Hematopoietic multipotent progenitor cell treated with erythropoietin and hydrocortisone succinate and interleukin-3 and kit ligand, for 15 days (in vitro differentiated cells): ENCODE results near the gene LANCL2.
"Not testable (repeated sequence)": the region's sequence is repeated elsewhere in the genome, so short reads cannot be mapped to it uniquely, and the experiment has no call there.

Experiments used
- DNase-seq: peaks from one replicate; pipeline ENCODE4 v3.0.0-alpha.2; 2015; ENCODE audit warnings: low spot score

Gene LANCL2

DNA sequence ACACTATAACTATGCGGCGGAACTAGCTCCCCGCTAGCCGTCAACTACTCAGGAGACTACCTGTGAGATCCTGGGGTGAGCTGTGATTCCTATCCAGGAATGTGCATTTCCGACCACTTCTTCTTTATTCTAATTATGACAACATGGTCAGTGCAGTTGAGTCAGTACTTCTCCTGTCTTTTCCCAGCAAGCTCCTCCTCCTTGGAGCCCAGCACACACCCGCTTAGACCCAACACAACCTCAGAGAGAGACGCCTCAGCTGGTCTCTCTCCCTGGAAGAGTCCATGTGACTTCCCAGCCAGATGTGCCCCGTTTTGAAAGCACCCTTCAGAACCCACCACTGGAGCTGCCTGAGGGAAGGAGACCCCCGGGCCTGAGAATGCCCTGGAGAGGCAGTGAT is 106.5 kb downstream of the LANCL2 start:
- DNase-seq = not testable (repeated sequence)

GRCh38 chr7:55472406-55472805 is 107.3 kb downstream of the LANCL2 start:
- DNase-seq = not testable (repeated sequence)

DNA sequence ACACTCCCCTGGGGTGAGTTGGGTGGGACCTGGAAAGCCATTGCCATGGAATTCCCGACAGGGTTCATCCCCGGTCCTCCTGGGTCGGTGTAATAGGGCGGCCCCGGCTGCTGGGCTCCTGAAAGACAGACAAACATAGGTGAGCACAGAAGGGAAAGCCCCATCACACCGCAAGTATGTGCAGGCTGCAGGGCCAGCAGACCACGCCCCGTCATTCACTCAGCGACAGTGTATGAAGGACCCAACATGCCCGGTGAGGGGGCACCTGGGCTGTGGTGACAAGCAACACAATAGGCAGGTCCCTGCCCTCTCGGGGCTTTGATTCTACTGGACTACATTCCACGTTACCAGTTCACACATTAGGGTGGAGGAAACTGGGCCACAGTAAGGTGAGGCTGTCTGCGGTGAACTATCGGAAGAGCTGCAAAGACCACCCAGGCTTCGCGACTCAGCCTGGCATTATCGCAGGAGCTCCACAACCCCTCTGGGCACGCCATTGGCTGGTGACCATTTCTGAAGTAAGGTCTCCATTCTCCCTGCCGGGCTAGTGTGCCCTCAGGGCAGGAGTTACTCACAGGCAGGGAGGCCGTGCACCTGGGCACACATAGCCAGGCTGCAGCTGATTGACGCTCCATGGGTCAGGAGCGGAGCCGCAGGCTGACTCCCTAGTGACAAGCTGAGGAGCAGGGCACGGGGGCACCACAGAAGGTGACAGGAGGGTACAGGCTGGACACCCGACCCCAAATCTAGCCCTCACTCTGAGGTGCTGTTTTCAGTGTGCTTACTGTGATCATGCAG is 108.0 kb downstream of the LANCL2 start:
- no peak for DNase-seq

- DNase-seq = no peak
Measured at GRCh38 chr7:55473932-55474331, 108.8 kb downstream of the LANCL2 start.

DNA sequence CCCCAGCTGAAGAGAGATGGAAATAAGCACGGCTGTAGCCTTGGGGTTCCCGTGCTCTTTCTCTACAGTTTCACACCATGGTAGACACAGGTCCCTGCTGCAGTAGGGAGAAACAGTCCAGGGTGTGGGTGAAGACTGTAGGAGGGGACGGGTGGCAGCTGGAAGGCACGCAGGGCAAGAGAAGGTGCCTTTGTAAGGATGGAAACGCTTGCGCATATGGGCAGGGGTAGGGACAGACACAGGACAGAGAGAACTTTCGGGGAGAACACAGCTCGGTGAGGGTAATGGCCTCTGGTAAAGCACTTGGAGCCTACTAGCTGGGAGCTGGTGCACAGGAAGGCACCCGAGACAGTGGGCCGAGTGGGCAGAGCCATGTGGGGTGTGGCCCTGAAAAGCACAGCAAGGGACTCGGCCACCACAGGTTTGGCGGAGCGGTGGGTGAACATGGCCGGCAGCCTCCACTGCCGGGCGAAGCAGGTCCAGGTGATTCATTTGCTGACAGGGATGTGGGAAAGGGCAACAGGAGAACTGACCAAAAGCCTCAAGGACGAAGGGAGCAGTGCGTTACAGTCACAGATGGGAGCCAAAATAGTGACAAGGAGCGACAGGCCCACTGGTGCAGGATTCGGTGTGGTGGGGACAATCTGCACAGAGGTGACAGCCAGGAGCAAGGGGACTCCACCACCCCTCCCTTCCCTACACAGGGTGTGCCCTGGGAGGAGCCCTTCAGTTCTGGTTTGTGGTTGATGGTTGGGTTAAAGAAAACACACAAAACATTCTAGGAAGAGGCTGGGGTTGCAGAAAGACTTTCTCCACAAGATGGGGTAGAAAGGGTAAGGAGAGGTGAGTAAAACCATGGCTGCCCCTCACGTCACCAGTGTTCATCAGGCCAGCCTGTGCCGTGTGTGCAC is 110.1 kb downstream of the LANCL2 start:
- no peak for DNase-seq

DNA sequence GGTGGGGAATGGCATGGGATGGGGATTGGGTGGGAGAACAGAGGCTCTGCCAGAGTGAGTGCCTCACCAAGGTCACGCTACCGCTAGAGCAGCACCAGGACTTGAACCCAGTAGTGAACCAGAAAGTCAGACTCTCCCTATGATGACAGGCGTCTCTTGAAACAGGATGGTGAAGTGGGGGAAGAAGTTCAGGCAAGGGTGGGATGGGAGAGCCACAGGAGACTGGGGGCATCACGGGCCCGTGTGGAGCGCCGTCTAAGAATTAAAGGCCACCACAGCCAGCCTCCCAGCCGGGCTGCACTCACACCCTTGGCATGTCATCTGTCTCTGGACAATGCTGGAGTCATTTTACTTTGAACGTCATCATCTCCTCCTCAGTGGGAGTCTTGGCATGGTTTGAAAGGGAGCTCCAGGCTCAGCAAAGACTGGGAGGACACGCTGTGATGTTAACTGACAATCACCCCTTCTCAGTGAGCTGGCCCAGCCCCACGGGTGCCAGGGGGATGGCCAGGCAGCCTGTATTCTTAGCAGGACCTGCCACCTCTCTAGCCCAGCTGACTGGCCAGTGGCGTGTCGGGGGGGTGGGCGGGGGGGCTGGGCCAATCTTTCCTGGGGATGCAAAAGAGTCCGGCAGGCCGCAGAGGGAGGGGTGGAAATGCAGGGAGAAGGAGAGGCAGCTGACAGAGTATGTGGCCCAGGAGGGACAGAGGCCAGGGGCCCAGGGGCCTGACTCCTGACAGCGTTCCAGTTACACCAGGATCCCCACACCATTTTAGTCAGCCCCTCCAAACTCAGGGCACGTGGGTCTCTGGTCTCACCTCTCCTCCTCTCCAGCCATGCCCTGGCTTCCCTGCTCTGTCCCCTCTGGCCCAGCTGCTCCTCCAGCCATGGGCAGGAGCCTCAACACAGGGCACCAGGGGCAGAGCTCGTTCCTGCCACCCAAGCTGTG is 111.0 kb downstream of the LANCL2 start:
- no peak for DNase-seq

GRCh38 chr7:55476852-55477780 is 112.0 kb downstream of the LANCL2 start:
- DNase-seq = no peak

DNA sequence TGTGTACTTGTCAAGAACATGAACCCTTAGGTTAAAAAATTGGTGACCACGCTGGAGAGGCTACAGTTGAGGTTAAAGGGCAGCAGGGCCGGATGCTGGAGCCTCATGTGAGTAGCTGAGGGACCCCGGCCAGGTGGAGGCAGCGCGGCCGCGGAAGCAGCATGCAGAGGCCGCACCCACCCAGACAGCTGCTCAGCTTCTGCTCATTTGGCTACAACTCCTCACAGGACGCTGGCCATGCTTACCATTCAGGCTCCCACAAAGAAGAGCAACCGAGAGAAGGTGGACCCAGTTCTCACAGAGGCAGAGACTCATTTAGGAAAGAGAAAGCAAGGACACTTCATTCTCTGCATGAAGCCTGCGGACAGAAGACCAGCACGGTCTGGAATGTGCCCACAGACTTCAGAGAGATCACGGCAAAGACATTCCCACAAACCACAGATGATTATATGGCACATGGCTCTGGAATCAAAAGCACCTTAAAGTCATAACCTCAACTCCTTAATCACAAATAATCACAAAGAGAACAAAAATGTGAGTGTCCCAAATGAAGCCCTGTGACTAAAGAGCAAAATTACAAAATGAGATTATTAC is 112.7 kb downstream of the LANCL2 start:
- DNase-seq = no peak

GRCh38 chr7:55478700-55479099 is 113.6 kb downstream of the LANCL2 start:
- no peak for DNase-seq

DNA sequence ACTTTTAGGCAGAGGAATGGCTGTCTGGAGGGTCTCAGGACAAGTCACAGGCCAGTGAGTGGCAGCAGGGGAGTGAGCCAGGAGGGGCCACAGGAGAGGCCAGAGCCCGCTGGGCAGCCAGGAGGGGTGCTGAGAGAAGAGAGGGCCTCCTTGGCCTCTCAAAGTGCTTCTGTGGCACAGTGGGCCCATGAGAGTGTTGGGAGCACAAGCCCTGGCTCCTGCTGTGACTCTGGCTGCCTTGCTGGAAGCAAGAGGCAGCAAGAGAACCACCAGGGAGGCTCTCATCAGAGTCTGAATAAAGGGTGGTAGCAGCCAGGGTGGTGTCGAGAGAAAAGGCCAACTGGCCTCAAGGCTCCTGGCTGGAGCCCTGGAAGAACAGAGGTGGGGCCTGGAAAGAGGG is 116.0 kb downstream of the LANCL2 start:
- no peak for DNase-seq

DNA sequence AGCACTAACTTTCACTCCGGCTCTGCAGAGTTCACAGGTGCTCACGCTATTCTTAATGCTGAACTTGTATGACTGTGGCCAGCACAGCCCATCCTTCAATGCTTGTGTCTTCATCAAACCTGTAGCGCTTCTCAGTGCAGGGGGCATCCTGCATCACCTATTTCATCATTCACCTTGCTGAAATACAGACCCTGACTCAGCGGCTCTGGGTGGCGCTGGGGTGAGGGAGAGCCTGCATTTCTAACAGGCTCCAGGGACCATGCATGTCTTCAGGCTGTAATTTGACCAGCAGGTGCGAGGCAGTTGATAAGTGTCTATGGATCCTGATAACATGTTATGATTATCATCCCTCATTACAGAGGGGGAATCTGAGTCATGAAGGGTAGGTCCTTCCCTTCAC is 117.9 kb downstream of the LANCL2 start:
- no peak for DNase-seq
